ENCODE results near the gene TFF3. TPM values are rescaled to one million over a fixed set of nuclear protein-coding genes. Genes with fewer than 3 reads are reported as not detected.
A peak's percentile ranks its signal among the peaks of the same experiment; 100 is the strongest.

The TFF3 gene
- total RNA-seq, 1 donor from 2014 or later = not detected

- Histone ChIP-seq H3K27me3 (no peaks in the 10 kb centered on the region), H3K36me3 (no peaks in the 10 kb centered on the region)
- TF ChIP-seq CTCF (IDR thresholded peaks at IDR 0.05) = no peak
- TF ChIP-seq EZH2phosphoT487 (IDR thresholded peaks at IDR 0.05) = no peak
Observed at GRCh38 chr21:42286416-42286815, 28.8 kb downstream of the TFF3 start.

GRCh38 chr21:42285569-42286245 is 29.5 kb downstream of the TFF3 start:
- no peaks in the 10 kb centered on the region for H3F3A ChIP-seq (ENCODE audit: low read depth)
- no peak overlapping the region for H3K4me3 Mint-ChIP-seq
- H3K27me3 ChIP-seq = no peaks in the 10 kb centered on the region
- peaks cover 3% of the 10 kb centered on the region for H3K36me3 Mint-ChIP-seq
- H4K20me1 ChIP-seq (ENCODE audit: low read depth) = no peaks in the 10 kb centered on the region
- no peaks in the 10 kb centered on the region for H3K36me3 ChIP-seq
- no peaks in the 10 kb centered on the region for H3K4me1 ChIP-seq
- no peak overlapping the region for H3K9ac ChIP-seq
- DNase-seq (ENCODE audit: low spot score) = no peak
- TF ChIP-seq CTCF (IDR thresholded peaks at IDR 0.05) (no peak), EZH2phosphoT487 (IDR thresholded peaks at IDR 0.05) (no peak), EZH2 (IDR thresholded peaks at IDR 0.05) (no peak)
- no peaks in the 10 kb centered on the region for H3K79me2 ChIP-seq (ENCODE audit: low read depth)
- no peak overlapping the region for H2AFZ ChIP-seq (replicated peaks)
- no peak overlapping the region for H3K27ac ChIP-seq
- no peak overlapping the region for H3K4me3 ChIP-seq
- peaks cover 10% of the 10 kb centered on the region for H3K27me3 Mint-ChIP-seq (ENCODE audit: insufficient read depth, low read depth)
- peaks cover 4% of the 10 kb centered on the region for H3K9me3 Mint-ChIP-seq
- no peak overlapping the region for H3K4me2 ChIP-seq
- no peaks in the 10 kb centered on the region for H3K9me3 ChIP-seq (ENCODE audit: low read depth)
- peak overlapping the region; percentile 37 for H3K27ac Mint-ChIP-seq
- H3K4me1 Mint-ChIP-seq = no peaks in the 10 kb centered on the region

More at GRCh38 chr21:42286416-42286815, 28.8 kb downstream of the TFF3 start:
- peaks cover 3% of the 10 kb centered on the region for H3K36me3 Mint-ChIP-seq
- peaks cover 4% of the 10 kb centered on the region for H3K9me3 Mint-ChIP-seq
- H3K4me3 ChIP-seq = no peak overlapping the region
- no peaks in the 10 kb centered on the region for H4K20me1 ChIP-seq (ENCODE audit: low read depth)
- H3K27ac ChIP-seq = no peak overlapping the region
- H3K4me3 Mint-ChIP-seq = no peak overlapping the region
- no peaks in the 10 kb centered on the region for H3K4me1 ChIP-seq
- peak overlapping the region; percentile 43 for H3K27ac Mint-ChIP-seq
- no peak overlapping the region for H2AFZ ChIP-seq (replicated peaks)
- no peaks in the 10 kb centered on the region for H3K79me2 ChIP-seq (ENCODE audit: low read depth)
- peaks cover 4% of the 10 kb centered on the region for H3F3A ChIP-seq (ENCODE audit: low read depth)
- no peak overlapping the region for H3K9ac ChIP-seq
- H3K9me3 ChIP-seq (ENCODE audit: low read depth) = no peaks in the 10 kb centered on the region
- peaks cover 10% of the 10 kb centered on the region for H3K27me3 Mint-ChIP-seq (ENCODE audit: insufficient read depth, low read depth)
- H3K4me2 ChIP-seq = no peak overlapping the region
- no peak for DNase-seq (ENCODE audit: low spot score)
- no peaks in the 10 kb centered on the region for H3K4me1 Mint-ChIP-seq

- peaks cover 4% of the 10 kb centered on the region for H3K9me3 Mint-ChIP-seq
- no peak overlapping the region for H3K4me3 Mint-ChIP-seq
Observed at GRCh38 chr21:42282715-42283114, 32.5 kb downstream of the TFF3 start.

More at GRCh38 chr21:42282715-42283114, 32.5 kb downstream of the TFF3 start:
- no peaks in the 10 kb centered on the region for H4K20me1 ChIP-seq (ENCODE audit: low read depth)
- H3K36me3 ChIP-seq = no peaks in the 10 kb centered on the region
- H3K27ac ChIP-seq = no peak overlapping the region
- Mint-ChIP-seq H3K4me1 (no peaks in the 10 kb centered on the region), H3K27me3 (ENCODE audit: insufficient read depth, low read depth) (peaks cover 17% of the 10 kb centered on the region), H3K36me3 (no peaks in the 10 kb centered on the region), H3K27ac (no peak overlapping the region)
- no peak overlapping the region for H3K9ac ChIP-seq
- no peaks in the 10 kb centered on the region for H3K27me3 ChIP-seq
- no peak overlapping the region for H3K4me3 ChIP-seq
- H3K9me3 ChIP-seq (ENCODE audit: low read depth) = no peaks in the 10 kb centered on the region
- H3K4me1 ChIP-seq = no peaks in the 10 kb centered on the region
- no peak overlapping the region for H2AFZ ChIP-seq (replicated peaks)
- H3K4me2 ChIP-seq = no peak overlapping the region
- H3K79me2 ChIP-seq (ENCODE audit: low read depth) = no peaks in the 10 kb centered on the region
- TF ChIP-seq CTCF (IDR thresholded peaks at IDR 0.05) (no peak), EZH2 (IDR thresholded peaks at IDR 0.05) (no peak), EZH2phosphoT487 (IDR thresholded peaks at IDR 0.05) (no peak)
- H3F3A ChIP-seq (ENCODE audit: low read depth) = no peaks in the 10 kb centered on the region
- no peak for DNase-seq (ENCODE audit: low spot score)
